ENCODE measurements around the gene CDKN2C. TPM values are rescaled to one million over a fixed set of nuclear protein-coding genes. Genes with fewer than 3 reads are reported as not detected.

The CDKN2C gene
- total and polyA plus RNA-seq, 10 of the 15 experiments (the other 5 are each of a cell fraction or from before 2014, with no cell fraction given): 3.3 to 11.7 (median 6.0) TPM

GRCh38 chr1:50969611-50970508 lies at the start of gene CDKN2C (continued):
- TF ChIP-seq LARP7 (IDR thresholded peaks at IDR 0.05) (0 out of 2 replicates have a peak, but pooled peaks have one; percentile 35), MXI1 (IDR thresholded peaks at IDR 0.05; ENCODE audit: low read depth, low read length) (peak; percentile 63), CUX1 (IDR thresholded peaks at IDR 0.05; ENCODE audit: insufficient replicate concordance, low read depth, low read length) (no peak), RAD51 (IDR thresholded peaks at IDR 0.05) (peak; percentile 74; the same call in 1 of the 2 replicates), MAX (IDR thresholded peaks at IDR 0.05; ENCODE audit: low read depth, low read length) (peak; percentile 53; the same call in 1 of the 2 replicates), MTA2 (IDR thresholded peaks at IDR 0.05; ENCODE audit: low read depth) (no peak), POLR2AphosphoS5 (IDR thresholded peaks at IDR 0.05; ENCODE audit: low read length) (no peak), TBL1XR1 (IDR thresholded peaks at IDR 0.05; ENCODE audit: low read depth, low read length) (peak; percentile 24; the same call in 1 of the 2 replicates), DPF2 (IDR thresholded peaks at IDR 0.05) (no peak), NKRF (conservative IDR thresholded peaks at IDR 0.05) (0 out of 2 replicates have a peak, but pooled peaks have one; percentile 50), NBN (IDR thresholded peaks at IDR 0.05) (no peak), EGR1 (IDR thresholded peaks at IDR 0.05; ENCODE audit: borderline replicate concordance in 1 of 2, low read depth in 2 of 2, low read length in 2 of 2) (no peak), NR2C2 (IDR thresholded peaks at IDR 0.05; ENCODE audit: borderline replicate concordance, control insufficient read depth, insufficient read length, low read depth) (no peak), GABPA (IDR thresholded peaks at IDR 0.05; ENCODE audit: low read depth) (no peak), IKZF1 (conservative IDR thresholded peaks at IDR 0.05) (peak; percentile 23; the same call in 1 of the 2 replicates), SREBF1 (IDR thresholded peaks at IDR 0.05; ENCODE audit: low read length) (no peak)
